ENCODE data around the gene A2M. TPM values are rescaled to one million over a fixed set of nuclear protein-coding genes. Genes with fewer than 3 reads are reported as not detected.

A2M gene
- total and polyA plus RNA-seq, 2 of the 8 experiments (the other 6 are each of a cell fraction or from before 2014, with no cell fraction given), result 0.15 TPM; not detected in 1

DNA sequence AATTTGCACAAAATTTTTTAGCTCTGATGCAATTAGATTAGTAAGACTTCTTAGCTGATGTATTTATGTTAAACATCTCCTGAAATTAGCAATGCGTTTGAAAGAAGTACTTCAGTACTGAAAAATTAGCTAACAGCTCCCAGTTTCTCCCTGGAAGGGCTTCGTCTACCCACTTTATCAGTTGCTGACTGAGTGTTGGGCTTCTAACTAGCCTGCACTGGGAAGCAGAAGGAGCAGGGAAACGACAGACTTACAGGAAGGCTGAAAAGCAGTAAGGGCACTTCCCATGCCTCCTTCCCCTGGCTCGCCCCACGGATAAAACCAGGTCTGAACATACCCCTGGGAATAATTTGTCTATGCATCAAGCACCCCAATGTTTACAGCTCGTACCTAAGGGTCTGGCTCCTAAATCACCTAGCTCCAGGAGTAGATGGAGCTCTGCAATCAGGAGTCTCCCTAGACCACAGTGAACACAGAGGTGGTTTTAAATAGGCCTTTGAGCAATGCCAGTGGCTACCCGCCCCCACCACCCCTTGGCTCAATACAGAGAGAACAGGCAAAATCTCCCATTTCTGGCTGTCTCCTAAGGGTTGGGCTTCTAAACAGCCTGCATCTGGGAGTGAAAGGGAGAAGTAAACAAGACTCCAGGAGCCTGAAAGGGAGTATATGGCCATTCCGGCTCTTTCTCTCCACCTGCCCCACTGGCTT lies 23.7 kb downstream of the A2M start:
- no peaks in the 10 kb centered on the region for H3K4me1 ChIP-seq (replicated peaks in 1 of 4; ENCODE audit: control insufficient read depth in 3 of 4, insufficient read depth in 4 of 4, low read length in 3 of 4)
- H3K23ac ChIP-seq (ENCODE audit: insufficient read length), result no peak overlapping the region
- no peak overlapping the region for H3K4me2 ChIP-seq (ENCODE audit: insufficient read depth in 1 of 2, low read depth in 2 of 2, low read length in 2 of 2)
- no peaks in the 10 kb centered on the region for H3K79me2 ChIP-seq (ENCODE audit: control insufficient read depth in 1 of 2, insufficient read depth in 2 of 2, low read length in 2 of 2)
- no peak overlapping the region for H2BK20ac ChIP-seq (ENCODE audit: low read length)
- ChIA-PET POLR2A (ENCODE audit: partially characterized antibody) (no interaction called here), CTCF (ENCODE audit: partially characterized antibody) (interaction anchor here (0.7 to 1.6 kb wide), 2 partner anchors 25 to 483 kb away, joined by 3 read pairs; no protein-coding TSS in a partner anchor)
- DNase-seq (ENCODE audit: low read depth in 1 of 2, low spot score in 2 of 2) (no peak), FAIRE-seq (no peak)
- H2BK120ac ChIP-seq (replicated peaks; ENCODE audit: low read depth, low read length), result no peak overlapping the region
- 83% methylated on average over 8 of the region's 8 CpGs; no CpG with 5 or more reads in 1 of the 2 experiments for WGBS, 2 experiments (ENCODE audit: extremely low coverage in 1 of 2, insufficient coverage in 1 of 2, insufficient read length in 1 of 2, insufficient replicate concordance in 2 of 2, low coverage in 1 of 2, low lambda C conversion rate in 2 of 2, missing lambda C conversion rate in 1 of 2)
- no peak overlapping the region for H3K18ac ChIP-seq (ENCODE audit: extremely low read depth, low read length)
- no peak for TF ChIP-seq BRCA1 (IDR thresholded peaks at IDR 0.05; ENCODE audit: low read depth, low read length)
- no peak for TF ChIP-seq GTF2F1 (IDR thresholded peaks at IDR 0.05; ENCODE audit: borderline replicate concordance, low read depth, low read length)
- TF ChIP-seq JUND (IDR thresholded peaks at IDR 0.05; ENCODE audit: low read length), result no peak
- no peak for TF ChIP-seq POU5F1 (IDR thresholded peaks at IDR 0.05; ENCODE audit: low read depth, low read length)
- no peak for TF ChIP-seq BACH1 (IDR thresholded peaks at IDR 0.05; ENCODE audit: low read length)
- no peak for TF ChIP-seq CBX8 (IDR thresholded peaks at IDR 0.05; ENCODE audit: borderline replicate concordance, low read depth, low read length)
- no peak for TF ChIP-seq RFX5 (IDR thresholded peaks at IDR 0.05; ENCODE audit: borderline replicate concordance, low read depth, low read length)
- no peak for TF ChIP-seq NANOG (IDR thresholded peaks at IDR 0.05; ENCODE audit: insufficient read depth, low read depth, low read length, poor library complexity, severe bottlenecking)
- no peak for TF ChIP-seq SIRT6 (IDR thresholded peaks at IDR 0.05; ENCODE audit: low read length)
- no peak for TF ChIP-seq MAFK (IDR thresholded peaks at IDR 0.05; ENCODE audit: low read depth, low read length)
- no peak for TF ChIP-seq EP300 (IDR thresholded peaks at IDR 0.05; ENCODE audit: borderline replicate concordance in 1 of 2, low read depth in 2 of 2, low read length in 2 of 2)
- H3K27ac ChIP-seq (ENCODE audit: low read depth, low read length), result no peak overlapping the region
- H3K79me1 ChIP-seq (ENCODE audit: low read depth, low read length), result no peaks in the 10 kb centered on the region
- H3K36me3 ChIP-seq (ENCODE audit: control insufficient read depth in 2 of 4, insufficient read depth in 4 of 4, low read length in 3 of 4), result no peaks in the 10 kb centered on the region
- H3K56ac ChIP-seq (replicated peaks; ENCODE audit: insufficient read length, low read depth, low read length), result no peak overlapping the region
- no peak overlapping the region for H3K9ac ChIP-seq (replicated peaks in 1 of 4; ENCODE audit: extremely low read depth in 1 of 4, low read depth in 3 of 4, low read length in 3 of 4)
- no peak overlapping the region for H3K4me3 ChIP-seq (ENCODE audit: extremely low read depth in 1 of 4, insufficient read depth in 2 of 4, low read depth in 3 of 4, low read length in 4 of 4)
- H2BK12ac ChIP-seq (ENCODE audit: low read depth, low read length), result no peak overlapping the region
- H3K14ac ChIP-seq (ENCODE audit: insufficient read length), result no peak overlapping the region
- no peak overlapping the region for H2AK5ac ChIP-seq (ENCODE audit: low read depth, low read length)
- H2AFZ ChIP-seq (ENCODE audit: low read length), result peak overlapping the region; percentile 79
- H3K27me3 ChIP-seq (replicated peaks in 1 of 4; ENCODE audit: control insufficient read depth in 3 of 4, extremely low read depth in 1 of 4, insufficient read depth in 3 of 4, low read length in 3 of 4), result no peaks in the 10 kb centered on the region
- no peak overlapping the region for H3K4ac ChIP-seq (replicated peaks; ENCODE audit: insufficient read length, low read depth, low read length)
- no peaks in the 10 kb centered on the region for H4K20me1 ChIP-seq (replicated peaks in 1 of 2; ENCODE audit: control insufficient read depth in 1 of 2, insufficient read depth in 2 of 2, low read length in 2 of 2)
- H2BK5ac ChIP-seq (ENCODE audit: low read depth, low read length), result no peak overlapping the region
- no peak overlapping the region for H4K5ac ChIP-seq (ENCODE audit: insufficient read length, low read depth, low read length)
- H4K8ac ChIP-seq (ENCODE audit: extremely low read depth, insufficient read depth, low read length), result peak overlapping the region; percentile 84; the same call in 1 of the 2 replicates
- no peaks in the 10 kb centered on the region; the same call in 1 of the 2 replicates for H3K23me2 ChIP-seq (ENCODE audit: low read depth, low read length)
- no peak overlapping the region for H4K91ac ChIP-seq (replicated peaks; ENCODE audit: insufficient read length, low read length)
- no peaks in the 10 kb centered on the region for H3K9me3 ChIP-seq (ENCODE audit: insufficient read depth in 2 of 2, low read depth in 1 of 2, low read length in 1 of 2)
- H2BK15ac ChIP-seq (ENCODE audit: low read length), result no peak overlapping the region

Data from H1 (cell line).